Astrocyte of the cerebellum (primary cell): ENCODE data around the gene LSM5.

Source experiments
- DNase-seq: peaks from one replicate; pipeline ENCODE4 v3.0.0-alpha.2; 2011; ENCODE audit warnings: low read depth
- H3K4me3 ChIP-seq: 2 replicates; pipeline ENCODE4 v1.5.1; 2011; ENCODE audit warnings: mild to moderate bottlenecking, low read depth, low read length, moderate library complexity
- CTCF ChIP-seq: IDR thresholded peaks from 2 replicates; pipeline ENCODE4 v1.5.1; 2012; ENCODE audit warnings: low read length, low read depth, moderate library complexity, mild to moderate bottlenecking; ENCODE audit errors: missing control alignments
- in situ Hi-C: cut with HindIII; loops from 2 replicates; pipeline ENCODE4 v1.10.0; 2017; ENCODE audit warnings: low sequenced_read_pairs

Gene LSM5

GRCh38 chr7:32533276-32534029 lies 43.3 kb upstream of the LSM5 start:
- in situ Hi-C loops, result no loop called here
- TF ChIP-seq CTCF, result no peak
- no peak overlapping the region for H3K4me3 ChIP-seq
- peak; percentile 16 for DNase-seq

- H3K4me3 ChIP-seq, result no peak overlapping the region
- TF ChIP-seq CTCF, result no peak
- in situ Hi-C loops, result no loop called here
- DNase-seq, result no peak
Measured at GRCh38 chr7:32532716-32533115, 42.5 kb upstream of the LSM5 start.

- no peak for DNase-seq
- no peak for TF ChIP-seq CTCF
- H3K4me3 ChIP-seq, result no peak overlapping the region
- in situ Hi-C loops, result no loop called here
Measured at GRCh38 chr7:32532086-32532485, 41.9 kb upstream of the LSM5 start.

GRCh38 chr7:32531402-32531801 lies 41.2 kb upstream of the LSM5 start:
- no peak overlapping the region for H3K4me3 ChIP-seq
- DNase-seq, result no peak
- no peak for TF ChIP-seq CTCF
- in situ Hi-C loops, result no loop called here

- H3K4me3 ChIP-seq, result no peak overlapping the region
- no peak for TF ChIP-seq CTCF
- in situ Hi-C loops, result no loop called here
- no peak for DNase-seq
Measured at GRCh38 chr7:32525839-32526238, 35.7 kb upstream of the LSM5 start.

- no peak for TF ChIP-seq CTCF
- H3K4me3 ChIP-seq, result no peak overlapping the region
- no peak for DNase-seq
- in situ Hi-C loops, result no loop called here
Measured at GRCh38 chr7:32524631-32525030, 34.5 kb upstream of the LSM5 start.
